HEK293T (cell line): ENCODE data around the gene CCDC180.

Experiments
- ARNT ChIP-seq: fragments of 450-650 bp; IDR thresholded peaks from 2 replicates; pipeline ENCODE4 v1.6.1; 2017; ENCODE audit warnings: mild to moderate bottlenecking
- ELF4 ChIP-seq: fragments of 450-650 bp; IDR thresholded peaks from 2 replicates; pipeline ENCODE4 v1.6.1; 2017; ENCODE audit warnings: antibody characterized with exemption
- FOXM1 ChIP-seq: fragments of 450-650 bp; IDR thresholded peaks from 2 replicates; pipeline ENCODE4 v1.6.1; 2017; ENCODE audit warnings: mild to moderate bottlenecking, borderline replicate concordance
- SUZ12 ChIP-seq: fragments of 450-650 bp; IDR thresholded peaks from 2 replicates; pipeline ENCODE4 v1.6.1; 2016; ENCODE audit warnings: mild to moderate bottlenecking
- TF ChIP-seq, protein P1 (sequence below): fragments of 450-650 bp; IDR thresholded peaks from 2 replicates; pipeline ENCODE4 v1.6.1; 2016

DNA sequence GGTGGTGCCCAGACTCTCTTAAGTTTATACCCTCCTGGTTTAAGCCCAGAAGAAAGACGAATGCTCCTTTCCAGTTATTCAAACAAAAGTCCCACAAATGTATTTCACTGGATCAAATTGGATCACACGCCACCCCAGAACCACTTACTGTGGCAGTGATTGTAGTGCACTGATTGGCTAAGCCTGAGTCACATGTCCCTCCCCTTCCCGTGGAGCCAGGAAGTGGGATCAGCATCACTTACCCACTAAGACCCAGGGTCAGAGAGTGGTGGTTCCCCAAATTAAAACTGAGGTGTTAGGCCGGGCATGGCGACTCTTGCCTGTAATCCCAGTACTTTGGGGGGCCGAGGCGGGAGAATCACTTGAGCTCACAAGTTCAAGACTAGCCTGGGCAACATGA lies 29.5 kb upstream of the CCDC180 start:
- no peak for TF ChIP-seq FOXM1
- no peak for TF ChIP-seq ARNT
- TF ChIP-seq, protein P1, sequence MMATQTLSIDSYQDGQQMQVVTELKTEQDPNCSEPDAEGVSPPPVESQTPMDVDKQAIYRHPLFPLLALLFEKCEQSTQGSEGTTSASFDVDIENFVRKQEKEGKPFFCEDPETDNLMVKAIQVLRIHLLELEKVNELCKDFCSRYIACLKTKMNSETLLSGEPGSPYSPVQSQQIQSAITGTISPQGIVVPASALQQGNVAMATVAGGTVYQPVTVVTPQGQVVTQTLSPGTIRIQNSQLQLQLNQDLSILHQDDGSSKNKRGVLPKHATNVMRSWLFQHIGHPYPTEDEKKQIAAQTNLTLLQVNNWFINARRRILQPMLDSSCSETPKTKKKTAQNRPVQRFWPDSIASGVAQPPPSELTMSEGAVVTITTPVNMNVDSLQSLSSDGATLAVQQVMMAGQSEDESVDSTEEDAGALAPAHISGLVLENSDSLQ = no peak
- TF ChIP-seq ELF4 = no peak
- no peak for TF ChIP-seq SUZ12
